H9 (cell line): ENCODE results near the gene UBE3B. TPM values are rescaled to one million over a fixed set of nuclear protein-coding genes. Genes with fewer than 3 reads are reported as not detected.

Source experiments
- DNase-seq: peaks from one replicate; pipeline ENCODE4 v3.0.0-alpha.2; 2017
- H2AFZ ChIP-seq: one replicate; pipeline ENCODE4 v1.6.1; 2013; ENCODE audit warnings: mild to moderate bottlenecking, low read length, control low read depth, moderate library complexity
- H2AK5ac ChIP-seq: 2 replicates; pipeline ENCODE4 v1.6.1; 2013; ENCODE audit warnings: low read length, control low read depth, mixed read lengths; ENCODE audit not compliant: insufficient read length
- H2BK120ac ChIP-seq: one replicate; pipeline ENCODE4 v1.6.1; 2013; ENCODE audit warnings: low read depth, mild to moderate bottlenecking, low read length, control low read depth, inconsistent platforms; ENCODE audit not compliant: poor library complexity, severe bottlenecking
- H2BK12ac ChIP-seq: 2 replicates; pipeline ENCODE4 v1.6.1; 2013; ENCODE audit warnings: low read length, control low read depth, mixed read lengths, low read depth; ENCODE audit not compliant: insufficient read length
- H2BK15ac ChIP-seq: 2 replicates; pipeline ENCODE4 v1.6.1; 2013; ENCODE audit warnings: low read depth, low read length, control low read depth
- H2BK20ac ChIP-seq: one replicate; pipeline ENCODE4 v1.6.1; 2013; ENCODE audit warnings: low read depth, mild to moderate bottlenecking, low read length, control low read depth, inconsistent platforms; ENCODE audit not compliant: poor library complexity, severe bottlenecking
- H2BK5ac ChIP-seq: 2 replicates; pipeline ENCODE4 v1.6.1; 2013; ENCODE audit warnings: low read length, control low read depth, mixed read lengths; ENCODE audit not compliant: insufficient read length
- H3K14ac ChIP-seq: 2 replicates; pipeline ENCODE4 v1.6.1; 2013; ENCODE audit warnings: low read length, control low read depth; ENCODE audit not compliant: insufficient read depth
- H3K18ac ChIP-seq: 2 replicates; pipeline ENCODE4 v1.6.1; 2013; ENCODE audit warnings: low read depth, mild to moderate bottlenecking, mixed read lengths, low read length, control low read depth; ENCODE audit not compliant: insufficient read length
- H3K23ac ChIP-seq: 2 replicates; pipeline ENCODE4 v1.6.1; 2013; ENCODE audit warnings: low read length, control low read depth, mixed read lengths, low read depth; ENCODE audit not compliant: insufficient read length
- H3K23me2 ChIP-seq: 2 replicates; pipeline ENCODE4 v1.6.1; 2013; ENCODE audit warnings: low read depth, mild to moderate bottlenecking, mixed read lengths, low read length, control low read depth; ENCODE audit not compliant: insufficient read length, poor library complexity, severe bottlenecking
- H3K27ac ChIP-seq: 2 replicates; pipeline ENCODE4 v1.5.1; 2013; ENCODE audit warnings: low read length, control low read depth, mixed read lengths, low read depth; ENCODE audit not compliant: insufficient read length
- H3K27me3 ChIP-seq: 2 replicates; pipeline ENCODE4 v1.6.1; 2013; ENCODE audit warnings: low read length, control low read depth, inconsistent platforms; ENCODE audit not compliant: insufficient read depth
- H3K4ac ChIP-seq: 2 replicates; pipeline ENCODE4 v1.6.1; 2013; ENCODE audit warnings: low read depth, mild to moderate bottlenecking, control low read depth, inconsistent platforms, low read length, moderate library complexity
- H3K4me1 ChIP-seq: 2 replicates; pipeline ENCODE4 v1.6.1; 2013; ENCODE audit warnings: low read length, control low read depth, inconsistent platforms; ENCODE audit not compliant: insufficient read depth
- H3K4me2 ChIP-seq: 2 replicates; pipeline ENCODE4 v1.6.1; 2013; ENCODE audit warnings: low read length, control low read depth, mixed read lengths; ENCODE audit not compliant: insufficient read length, insufficient read depth
- H3K56ac ChIP-seq: 2 replicates; pipeline ENCODE4 v1.6.1; 2013; ENCODE audit warnings: low read depth, mild to moderate bottlenecking, mixed read lengths, low read length, control low read depth; ENCODE audit not compliant: insufficient read length
- H3K79me1 ChIP-seq: 2 replicates; pipeline ENCODE4 v1.6.1; 2013; ENCODE audit warnings: low read depth, mild to moderate bottlenecking, moderate library complexity, low read length, control low read depth, inconsistent platforms; ENCODE audit not compliant: insufficient read depth, poor library complexity, severe bottlenecking
- H3K79me2 ChIP-seq: 2 replicates; pipeline ENCODE4 v1.6.1; 2013; ENCODE audit warnings: low read length, control low read depth, inconsistent platforms; ENCODE audit not compliant: insufficient read depth
- H3K9ac ChIP-seq: 2 replicates; pipeline ENCODE4 v1.6.1; 2013; ENCODE audit warnings: low read length, control low read depth, mixed read lengths; ENCODE audit not compliant: insufficient read length; ENCODE audit errors: extremely low read depth
- H3K9me3 ChIP-seq: one replicate; pipeline ENCODE4 v1.6.1; 2013; ENCODE audit warnings: low read depth, low read length, inconsistent platforms; ENCODE audit not compliant: control insufficient read depth
- H3T11ph ChIP-seq: one replicate; pipeline ENCODE4 v1.6.1; 2013; ENCODE audit warnings: mild to moderate bottlenecking, low read length, control low read depth, inconsistent platforms
- H4K20me1 ChIP-seq: one replicate; pipeline ENCODE4 v1.6.1; 2013; ENCODE audit not compliant: control insufficient read depth, insufficient read length, insufficient read depth
- H4K5ac ChIP-seq: 2 replicates; pipeline ENCODE4 v1.6.1; 2013; ENCODE audit warnings: low read depth, mild to moderate bottlenecking, mixed read lengths, low read length, control low read depth; ENCODE audit not compliant: insufficient read length
- H4K8ac ChIP-seq: replicated peaks from 2 replicates; pipeline ENCODE4 v1.6.1; 2013; ENCODE audit warnings: low read length, control low read depth, mixed read lengths, low read depth; ENCODE audit not compliant: insufficient read length
- H4K91ac ChIP-seq: 2 replicates; pipeline ENCODE4 v1.6.1; 2013; ENCODE audit warnings: low read depth, mild to moderate bottlenecking, moderate library complexity, mixed read lengths, low read length, control low read depth; ENCODE audit not compliant: insufficient read length
- H3K27ac Mint-ChIP-seq, 3 experiments: 2 replicates in 2 of 3; 3 replicates in 1 of 3; pipeline ENCODE4 v1.8.0; 2020 to 2021; ENCODE audit warnings: mixed read lengths in 3 of 3, mild to moderate bottlenecking in 1 of 3, moderate library complexity in 1 of 3
- H3K27me3 Mint-ChIP-seq: 2 replicates; pipeline ENCODE4 v1.8.0; 2021; ENCODE audit warnings: low read depth, mild to moderate bottlenecking, moderate library complexity, mixed read lengths
- H3K36me3 Mint-ChIP-seq, 3 experiments: 2 replicates in 2 of 3; 3 replicates in 1 of 3; pipeline ENCODE4 v1.8.0; 2020 to 2021; ENCODE audit warnings: low read depth in 3 of 3, mixed read lengths in 3 of 3; ENCODE audit not compliant: insufficient read depth in 1 of 3
- H3K4me1 Mint-ChIP-seq, 2 experiments: 2 replicates each; pipeline ENCODE4 v1.8.0; 2020; ENCODE audit warnings: mixed read lengths in 2 of 2
- H3K4me3 Mint-ChIP-seq, 2 experiments: 2 replicates in 1 of 2; 3 replicates in 1 of 2; pipeline ENCODE4 v1.8.0; 2020 to 2021; ENCODE audit warnings: mild to moderate bottlenecking in 2 of 2, mixed read lengths in 2 of 2, moderate library complexity in 1 of 2
- H3K9me3 Mint-ChIP-seq, 2 experiments: 2 replicates in 1 of 2; 3 replicates in 1 of 2; pipeline ENCODE4 v1.8.0; 2020; ENCODE audit warnings: mild to moderate bottlenecking in 2 of 2, mixed read lengths in 2 of 2, moderate library complexity in 1 of 2
- WGBS: extraction: QIAGEN DNeasy Blood & Tissue Kit; methylation state at CpG from one replicate; pipeline ENCODE4 v1.1.7; 2013; ENCODE audit warnings: missing lambda C conversion rate, low lambda C conversion rate, mixed read lengths; ENCODE audit not compliant: insufficient read length; ENCODE audit errors: extremely low coverage; 5-methylcytosine and 5-hydroxymethylcytosine counted together
- total RNA-seq: library from RNA; stranded (reverse); gene quantifications from 2 replicates; pipeline ENCODE4 v1.2.1, GENCODE V29; 2021
- TF ChIP-seq, protein P1 (sequence below): fragments of 200-600 bp; sonication (generic); conservative IDR thresholded peaks from 3 replicates; pipeline ENCODE4 v1.8.0; 2021; ENCODE audit warnings: antibody characterized with exemption, mild to moderate bottlenecking

UBE3B gene
- total RNA-seq, 1 experiment from 2014 or later: 24.2 TPM

DNA sequence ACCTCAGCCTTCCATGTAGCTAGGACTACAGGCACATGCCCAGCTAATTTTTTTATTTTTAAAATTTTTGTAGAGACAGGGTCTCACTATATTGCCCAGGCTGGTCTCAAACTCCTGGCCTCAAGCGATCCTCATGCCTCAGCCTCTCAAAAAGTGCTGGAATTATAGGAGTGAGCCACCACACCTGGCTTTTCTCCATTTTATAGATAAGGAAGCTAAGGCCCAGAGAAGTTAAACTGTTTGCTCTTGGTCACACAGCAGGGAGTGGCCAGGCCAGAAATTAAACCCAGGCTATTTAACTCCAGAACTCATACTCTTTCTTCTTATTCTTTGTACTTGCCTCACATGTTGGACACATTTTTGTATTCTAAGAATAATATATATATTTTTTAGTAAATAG is 16.5 kb downstream of the UBE3B start:
- no peaks in the 10 kb centered on the region for H3K4me1 ChIP-seq
- H3K18ac ChIP-seq: no peak overlapping the region
- no peak overlapping the region for H2BK20ac ChIP-seq
- no peaks in the 10 kb centered on the region for H3K79me1 ChIP-seq
- no peak overlapping the region for H3K27ac ChIP-seq
- no peak overlapping the region for H3T11ph ChIP-seq
- no peak overlapping the region for H3K14ac ChIP-seq
- H2AK5ac ChIP-seq: no peak overlapping the region
- no peaks in the 10 kb centered on the region for H3K27me3 ChIP-seq
- no CpG with 5 or more reads among the region's 1 CpG for WGBS
- no peak overlapping the region for H4K5ac ChIP-seq
- H3K79me2 ChIP-seq: no peaks in the 10 kb centered on the region
- TF ChIP-seq, protein P1, sequence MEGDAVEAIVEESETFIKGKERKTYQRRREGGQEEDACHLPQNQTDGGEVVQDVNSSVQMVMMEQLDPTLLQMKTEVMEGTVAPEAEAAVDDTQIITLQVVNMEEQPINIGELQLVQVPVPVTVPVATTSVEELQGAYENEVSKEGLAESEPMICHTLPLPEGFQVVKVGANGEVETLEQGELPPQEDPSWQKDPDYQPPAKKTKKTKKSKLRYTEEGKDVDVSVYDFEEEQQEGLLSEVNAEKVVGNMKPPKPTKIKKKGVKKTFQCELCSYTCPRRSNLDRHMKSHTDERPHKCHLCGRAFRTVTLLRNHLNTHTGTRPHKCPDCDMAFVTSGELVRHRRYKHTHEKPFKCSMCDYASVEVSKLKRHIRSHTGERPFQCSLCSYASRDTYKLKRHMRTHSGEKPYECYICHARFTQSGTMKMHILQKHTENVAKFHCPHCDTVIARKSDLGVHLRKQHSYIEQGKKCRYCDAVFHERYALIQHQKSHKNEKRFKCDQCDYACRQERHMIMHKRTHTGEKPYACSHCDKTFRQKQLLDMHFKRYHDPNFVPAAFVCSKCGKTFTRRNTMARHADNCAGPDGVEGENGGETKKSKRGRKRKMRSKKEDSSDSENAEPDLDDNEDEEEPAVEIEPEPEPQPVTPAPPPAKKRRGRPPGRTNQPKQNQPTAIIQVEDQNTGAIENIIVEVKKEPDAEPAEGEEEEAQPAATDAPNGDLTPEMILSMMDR: no peak
- no peak overlapping the region for H3K23ac ChIP-seq
- no peak overlapping the region for H3K56ac ChIP-seq
- H3K9me3 ChIP-seq: no peaks in the 10 kb centered on the region
- Mint-ChIP-seq H3K27me3 (no peaks in the 10 kb centered on the region), H3K36me3 (peaks cover 29 to 68% (median 59%) of the 10 kb centered on the region in 3 experiments), H3K9me3 (peaks cover 7% of the 10 kb centered on the region in 2 experiments), H3K4me1 (peaks cover 0 to 5% of the 10 kb centered on the region in 2 experiments; a peak in 1 of 4 replicates), H3K27ac (no peak overlapping the region), H3K4me3 (no peak overlapping the region)
- H3K4ac ChIP-seq: no peak overlapping the region
- no peak overlapping the region for H4K8ac ChIP-seq
- H3K23me2 ChIP-seq: no peaks in the 10 kb centered on the region
- H3K9ac ChIP-seq: no peak overlapping the region
- H4K91ac ChIP-seq: no peak overlapping the region
- DNase-seq: no peak
- no peak overlapping the region for H2AFZ ChIP-seq
- no peak overlapping the region for H2BK5ac ChIP-seq
- no peak overlapping the region for H2BK120ac ChIP-seq
- H3K4me2 ChIP-seq: no peak overlapping the region
- no peak overlapping the region for H2BK15ac ChIP-seq
- no peak overlapping the region for H2BK12ac ChIP-seq
- no peaks in the 10 kb centered on the region for H4K20me1 ChIP-seq
